ENCODE data around the gene FTH1. TPM values are rescaled to one million over a fixed set of nuclear protein-coding genes. Genes with fewer than 3 reads are reported as not detected.
A peak's percentile ranks its signal among the peaks of the same experiment; 100 is the strongest.
"Not testable (repeated sequence)": the region's sequence is repeated elsewhere in the genome, so short reads cannot be mapped to it uniquely, and the experiment has no call there.

Gene FTH1
- total RNA-seq, 1 donor from 2014 or later = 4,616 TPM

- peaks cover 10% of the 10 kb centered on the region for H3K27me3 ChIP-seq (ENCODE audit: low read depth)
- peak; percentile 23 for TF ChIP-seq CTCF (IDR thresholded peaks at IDR 0.05)
- peak; percentile 82 to 90 for ATAC-seq
- H3K36me3 ChIP-seq = peaks cover 13% of the 10 kb centered on the region
- H3K4me1 ChIP-seq = peaks cover 29% of the 10 kb centered on the region
- H3K9me3 ChIP-seq = no peaks in the 10 kb centered on the region
- H3K4me3 ChIP-seq = peak overlapping the region; percentile 57
- peak overlapping the region; percentile 90 for H3K27ac ChIP-seq
- intact Hi-C loops (cut with DNase I) = no loop called here
- DNase-seq = peak; percentile 81
Measured at GRCh38 chr11:61954851-61955421, 12.5 kb downstream of the FTH1 start.

DNA sequence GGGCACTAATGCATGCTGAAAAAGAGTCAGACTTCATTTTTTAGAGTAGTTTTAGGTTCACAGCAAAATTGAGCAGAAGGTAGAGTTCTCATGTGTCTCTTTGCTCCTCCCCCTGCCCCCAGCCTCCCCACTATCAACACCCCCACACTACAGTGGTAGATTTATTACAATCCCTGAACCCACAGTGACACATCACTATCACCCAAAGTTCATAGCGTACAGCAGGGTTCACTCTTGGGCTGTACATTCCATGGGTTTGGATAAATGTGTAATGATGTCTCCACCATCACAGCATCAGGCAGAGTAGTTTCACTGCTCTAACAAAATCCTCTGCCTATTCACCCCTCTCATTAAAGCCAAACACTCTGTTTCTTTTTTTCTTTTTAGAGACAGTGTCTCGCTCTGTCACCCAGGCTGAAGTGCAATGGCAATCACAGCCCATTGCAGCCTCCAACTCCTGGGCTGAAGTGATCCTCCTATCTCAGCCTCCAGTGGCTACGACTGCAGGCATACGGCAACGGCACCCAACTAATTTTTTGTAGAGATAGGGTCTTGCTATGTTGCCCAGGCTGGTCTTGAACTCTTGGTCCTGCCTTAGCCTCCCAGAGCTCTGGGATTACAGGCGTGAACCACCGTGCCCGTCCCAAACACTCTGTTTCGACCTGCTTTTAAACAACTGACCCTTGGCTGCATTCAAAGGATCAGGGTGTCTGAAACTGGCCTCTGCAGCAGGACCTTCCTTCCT lies 13.2 kb downstream of the FTH1 start:
- intact Hi-C loops (cut with DNase I) = no loop called here
- no peak for TF ChIP-seq CTCF (IDR thresholded peaks at IDR 0.05)
- Histone ChIP-seq H3K4me3 (peak overlapping the region; percentile 57), H3K4me1 (peaks cover 35% of the 10 kb centered on the region), H3K27me3 (ENCODE audit: low read depth) (peaks cover 10% of the 10 kb centered on the region), H3K36me3 (peaks cover 7% of the 10 kb centered on the region), H3K27ac (peak overlapping the region; percentile 90), H3K9me3 (no peaks in the 10 kb centered on the region)
- ATAC-seq (no peak), DNase-seq (no peak)

GRCh38 chr11:61953632-61954031 lies 13.8 kb downstream of the FTH1 start:
- H3K27ac ChIP-seq; ATAC-seq; H3K27me3 ChIP-seq (ENCODE audit: low read depth); H3K9me3 ChIP-seq; DNase-seq; intact Hi-C loops (cut with DNase I); H3K36me3 ChIP-seq; H3K4me3 ChIP-seq: not testable (repeated sequence)
- peaks cover 38% of the 10 kb centered on the region for H3K4me1 ChIP-seq

DNA sequence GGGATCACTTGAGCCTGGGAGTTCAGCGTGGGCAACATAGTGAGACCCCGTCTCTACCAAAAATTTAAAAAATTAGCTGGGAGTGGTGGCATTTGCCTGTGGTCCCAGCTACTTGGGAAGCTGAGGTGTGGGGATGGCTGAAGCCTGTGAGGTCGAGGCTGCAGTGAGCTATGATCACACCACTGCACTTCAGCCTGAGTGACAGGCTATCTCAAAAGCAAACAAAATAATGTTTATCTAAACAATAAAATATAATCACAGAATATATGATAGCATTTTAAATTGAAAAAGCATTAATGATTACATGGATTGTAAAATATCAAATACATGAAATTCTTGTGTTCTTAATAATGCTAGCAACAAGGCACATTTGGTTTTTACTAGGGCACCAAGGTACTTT lies 14.6 kb downstream of the FTH1 start:
- DNase-seq (no peak), ATAC-seq (no peak)
- no peak for TF ChIP-seq CTCF (IDR thresholded peaks at IDR 0.05)
- Histone ChIP-seq H3K27me3 (ENCODE audit: low read depth) (peaks cover 10% of the 10 kb centered on the region), H3K9me3 (no peaks in the 10 kb centered on the region), H3K36me3 (peaks cover 4% of the 10 kb centered on the region), H3K27ac (no peak overlapping the region), H3K4me3 (no peak overlapping the region), H3K4me1 (peaks cover 39% of the 10 kb centered on the region)
- intact Hi-C loops (cut with DNase I) = no loop called here

GRCh38 chr11:61951484-61952135 lies 15.8 kb downstream of the FTH1 start:
- peaks cover 41% of the 10 kb centered on the region for H3K4me1 ChIP-seq
- ATAC-seq (no peak), DNase-seq (no peak)
- intact Hi-C loops (cut with DNase I) = no loop called here
- H3K27ac ChIP-seq = no peak overlapping the region
- no peaks in the 10 kb centered on the region for H3K9me3 ChIP-seq
- no peak for TF ChIP-seq CTCF (IDR thresholded peaks at IDR 0.05)
- H3K4me3 ChIP-seq = no peak overlapping the region
- H3K36me3 ChIP-seq = no peaks in the 10 kb centered on the region
- H3K27me3 ChIP-seq (ENCODE audit: low read depth) = peaks cover 10% of the 10 kb centered on the region

Data from lower lobe of right lung (tissue), 2 donors.